T-cell (primary cell): Measurements from ENCODE around the gene BRIP1. TPM values are rescaled to one million over a fixed set of nuclear protein-coding genes. Genes with fewer than 3 reads are reported as not detected.
"Not testable (repeated sequence)": the region's sequence is repeated elsewhere in the genome, so short reads cannot be mapped to it uniquely, and the experiment has no call there.

Experiments used
- ATAC-seq, 4 experiments: fragments of 200-7000 bp in 3 of 4; fragments of 150-1000 bp in 1 of 4; cut with Tn5 transposase; replicated peaks in 1 of 4; 1 replicate in 3 of 4; 2 replicates in 1 of 4; pipeline ENCODE4 v1.10.0; 2021; ENCODE audit warnings: moderate library complexity in 3 of 4, mild to moderate bottlenecking in 2 of 4, moderate number of reproducible peaks in 1 of 4
- CTCF ChIA-PET, 2 donors: fragments of 300-600 bp; sonication (Branson Sonifier 250); formaldehyde crosslinking; loops; one replicate each; lab custom pipeline; 2022; ENCODE audit warnings: antibody characterized with exemption in 2 of 2; lab: Charles Lee
- POLR2A ChIA-PET, 2 donors: fragments of 300-600 bp; sonication (Branson Sonifier 250); formaldehyde crosslinking; loops; one replicate each; lab custom pipeline; 2022; ENCODE audit warnings: antibody characterized with exemption in 2 of 2; lab: Charles Lee
- DNase-seq, 35 experiments: peaks; one replicate each; pipeline versions ENCODE4 v3.0.0 to v3.0.0-alpha.2; 2013 to 2023
- H3K27ac ChIP-seq: one replicate; pipeline ENCODE4 v1.5.1; 2013; ENCODE audit warnings: low read length
- H3K27me3 ChIP-seq, 2 experiments: replicated peaks in 1 of 2; 1 replicate in 1 of 2; 2 replicates in 1 of 2; pipeline versions ENCODE4 v1.6.1 to v1.7.0; 2013; ENCODE audit warnings: low read length in 1 of 2, mixed read lengths in 1 of 2; ENCODE audit not compliant: control insufficient read depth in 2 of 2, insufficient read depth in 2 of 2; ENCODE audit errors: extremely low read depth in 1 of 2
- H3K36me3 ChIP-seq, 2 donors: 1 replicate in 1 of 2; 2 replicates in 1 of 2; pipeline versions ENCODE4 v1.6.1 to v1.7.0; 2013; ENCODE audit warnings: low read length in 1 of 2; ENCODE audit not compliant: control insufficient read depth in 2 of 2, insufficient read depth in 1 of 2; ENCODE audit errors: extremely low read depth in 1 of 2
- H3K4me1 ChIP-seq, 2 experiments: 1 replicate in 1 of 2; 2 replicates in 1 of 2; pipeline versions ENCODE4 v1.6.1 to v1.7.0; 2013; ENCODE audit warnings: low read length in 2 of 2, mixed read lengths in 1 of 2; ENCODE audit not compliant: insufficient read depth in 2 of 2, control insufficient read depth in 1 of 2; ENCODE audit errors: extremely low read depth in 1 of 2
- H3K4me3 ChIP-seq, 2 donors: 1 replicate in 1 of 2; 2 replicates in 1 of 2; pipeline versions ENCODE4 v1.5.1 to v1.7.0; 2013; ENCODE audit warnings: mild to moderate bottlenecking in 2 of 2, low read length in 1 of 2, moderate library complexity in 1 of 2; ENCODE audit not compliant: control insufficient read depth in 1 of 2; ENCODE audit errors: extremely low read depth in 1 of 2
- H3K9me3 ChIP-seq: 2 replicates; pipeline ENCODE4 v1.7.0; 2013
- H3K27ac Mint-ChIP-seq, 2 donors: one replicate each; pipeline ENCODE4 v1.8.0; 2020 to 2021; ENCODE audit warnings: mild to moderate bottlenecking in 2 of 2, mixed read lengths in 2 of 2
- H3K27me3 Mint-ChIP-seq, 2 donors: one replicate each; pipeline ENCODE4 v1.8.0; 2021 to 2022; ENCODE audit warnings: mixed read lengths in 2 of 2
- H3K36me3 Mint-ChIP-seq: one replicate; pipeline ENCODE4 v1.8.0; 2021; ENCODE audit warnings: mixed read lengths
- H3K4me1 Mint-ChIP-seq, 3 donors: one replicate each; pipeline ENCODE4 v1.8.0; 2020 to 2022; ENCODE audit warnings: mixed read lengths in 3 of 3, mild to moderate bottlenecking in 1 of 3
- H3K4me3 Mint-ChIP-seq, 3 donors: one replicate each; pipeline ENCODE4 v1.8.0; 2020 to 2022; ENCODE audit warnings: mild to moderate bottlenecking in 3 of 3, mixed read lengths in 3 of 3, moderate library complexity in 3 of 3
- H3K9me3 Mint-ChIP-seq, 3 donors: one replicate each; pipeline ENCODE4 v1.8.0; 2020 to 2022; ENCODE audit warnings: mixed read lengths in 3 of 3
- WGBS: methylation state at CpG from one replicate; pipeline ENCODE4 v1.1.5; 2013; ENCODE audit warnings: missing lambda C conversion rate; ENCODE audit not compliant: insufficient coverage; 5-methylcytosine and 5-hydroxymethylcytosine counted together
- total RNA-seq, 35 experiments: library from RNA in 6 of 35; stranded (reverse) in 6 of 35; fragments of 120-200 nt in 1 of 35; gene quantifications; one replicate each; pipeline versions ENCODE4 v1.2.1 to v1.2.4 and lab custom pipeline; 2013 to 2026

Gene BRIP1
- total RNA-seq, 5 donors from 2014 or later (not counting 1 experiment from before 2014, with no cell fraction given) = 1.4 to 3.5 (median 1.7) TPM

DNA sequence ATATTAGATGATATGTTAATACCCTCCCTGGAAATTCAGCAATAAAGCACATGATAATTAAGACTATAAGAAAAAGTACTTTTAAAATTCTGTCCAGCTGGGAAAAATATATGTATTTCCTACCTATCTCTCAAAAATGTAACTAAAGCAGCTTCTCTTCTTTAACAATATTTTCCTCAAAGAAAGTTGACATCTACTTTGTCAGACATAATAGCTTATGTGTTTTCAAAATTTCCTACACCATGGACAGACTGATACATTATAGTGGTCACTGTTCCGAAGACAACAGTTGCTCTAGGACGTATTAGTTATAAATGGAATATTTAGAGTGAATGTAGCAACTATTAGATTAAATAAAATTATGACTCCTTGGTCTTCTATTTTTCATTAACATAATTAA lies 140.9 kb downstream of the BRIP1 start:
- H3K4me1 Mint-ChIP-seq = no peaks in the 10 kb centered on the region
- no peaks in the 10 kb centered on the region for H3K36me3 ChIP-seq
- H3K27ac ChIP-seq = no peak overlapping the region
- no peaks in the 10 kb centered on the region for H3K9me3 ChIP-seq
- H3K4me1 ChIP-seq = no peaks in the 10 kb centered on the region
- H3K27me3 Mint-ChIP-seq = no peaks in the 10 kb centered on the region
- H3K27ac Mint-ChIP-seq = no peak overlapping the region
- H3K4me3 ChIP-seq = no peak overlapping the region
- ATAC-seq (no peak), DNase-seq (no peak)
- peaks cover 12 to 17% (median 13%) of the 10 kb centered on the region in 3 donors for H3K9me3 Mint-ChIP-seq
- POLR2A ChIA-PET = no interaction called here
- WGBS = no CpG with 5 or more reads among the region's 2 CpGs
- H3K27me3 ChIP-seq = no peaks in the 10 kb centered on the region
- CTCF ChIA-PET = no interaction called here
- H3K4me3 Mint-ChIP-seq = no peak overlapping the region
- H3K36me3 Mint-ChIP-seq = peaks cover 9% of the 10 kb centered on the region

DNA sequence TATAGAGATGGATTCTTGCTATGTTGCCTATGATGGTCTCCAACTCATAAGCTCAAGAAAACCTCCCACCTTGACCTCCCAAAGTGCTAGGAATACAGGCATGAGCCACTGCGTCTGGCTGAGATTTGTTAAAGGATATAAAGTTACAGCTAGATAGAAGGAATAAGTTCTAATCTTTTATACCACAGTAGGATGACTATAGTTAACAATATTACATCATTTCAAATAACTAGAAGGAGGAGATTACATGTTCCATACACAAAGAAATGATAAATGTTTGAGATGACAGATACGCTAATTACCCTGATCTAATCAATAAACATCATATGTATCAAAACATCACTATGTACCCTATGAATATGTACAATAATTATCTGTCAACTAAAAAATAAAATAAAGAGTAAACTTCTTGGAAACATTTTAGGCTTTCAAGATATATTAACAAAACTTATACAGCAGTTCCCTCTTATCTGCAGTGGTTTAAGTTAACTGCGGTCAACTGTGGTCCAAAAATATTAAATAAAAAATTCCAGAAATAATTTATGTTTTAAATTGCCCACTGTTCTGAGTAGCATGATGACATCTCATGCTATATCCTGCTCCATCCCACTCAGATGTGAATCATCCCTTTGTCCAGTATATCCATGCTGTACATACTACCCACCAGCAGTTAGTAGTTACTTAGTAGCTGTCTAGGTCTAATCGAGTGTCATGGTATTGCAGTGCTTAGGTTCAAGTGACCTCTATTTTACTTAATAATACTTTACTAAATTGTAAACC lies 143.1 kb downstream of the BRIP1 start:
- Mint-ChIP-seq H3K9me3 (peaks cover 17 to 30% (median 19%) of the 10 kb centered on the region in 3 donors), H3K36me3 (peaks cover 10% of the 10 kb centered on the region), H3K4me3 (no peak overlapping the region), H3K27me3 (no peaks in the 10 kb centered on the region), H3K4me1 (no peaks in the 10 kb centered on the region), H3K27ac (no peak overlapping the region)
- H3K4me1 ChIP-seq = no peaks in the 10 kb centered on the region
- no peaks in the 10 kb centered on the region for H3K9me3 ChIP-seq
- CTCF ChIA-PET = no interaction called here
- POLR2A ChIA-PET = interaction anchor here in 1 of 2 donors (0.6 kb wide), 1 partner anchor 255 kb away, joined by 4 read pairs; no protein-coding TSS in a partner anchor
- no CpG with 5 or more reads among the region's 4 CpGs for WGBS
- H3K4me3 ChIP-seq = no peak overlapping the region
- no peaks in the 10 kb centered on the region for H3K36me3 ChIP-seq
- H3K27ac ChIP-seq = no peak overlapping the region
- H3K27me3 ChIP-seq = no peaks in the 10 kb centered on the region
- no peak for ATAC-seq
- DNase-seq = no peak

DNA sequence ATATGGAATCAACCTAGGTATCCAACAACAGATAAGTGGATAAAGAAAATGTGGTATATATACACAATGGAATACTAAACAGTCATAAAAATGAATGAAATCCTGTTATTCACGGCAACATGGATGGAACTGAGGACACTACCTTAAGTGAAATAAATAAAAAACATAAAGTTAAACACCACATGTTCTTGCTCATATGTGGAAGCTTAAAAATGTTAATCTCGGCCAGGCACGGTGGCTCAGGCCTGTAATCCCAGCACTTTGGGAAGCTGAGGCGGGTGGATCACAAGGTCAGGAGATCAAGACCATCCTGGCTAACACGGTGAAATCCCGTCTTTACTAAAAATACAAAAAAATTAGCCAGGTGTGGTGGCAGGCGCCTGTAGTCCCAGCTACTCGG lies 144.1 kb downstream of the BRIP1 start:
- H3K36me3 Mint-ChIP-seq = peaks cover 10% of the 10 kb centered on the region

DNA sequence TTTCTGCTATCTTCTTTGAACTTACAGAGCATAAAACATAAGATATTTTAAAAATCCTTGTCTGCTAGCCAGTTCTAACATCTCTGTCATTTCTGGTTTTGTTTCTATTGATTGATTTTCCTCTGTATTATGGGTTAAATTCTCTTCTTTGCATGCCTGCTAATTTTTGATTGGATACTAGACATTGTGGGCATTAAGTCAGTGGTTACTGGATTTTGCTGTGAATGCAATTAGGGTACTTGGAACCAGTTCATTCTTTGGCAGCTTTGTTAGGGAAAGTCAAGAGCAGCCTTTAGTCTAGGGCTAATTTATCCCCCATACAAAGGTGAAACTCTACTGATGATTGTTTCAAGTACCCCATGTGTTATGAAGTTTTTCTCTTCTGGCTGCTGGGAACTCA lies 145.3 kb downstream of the BRIP1 start:
- Histone ChIP-seq H3K9me3 (no peaks in the 10 kb centered on the region), H3K27me3 (no peaks in the 10 kb centered on the region), H3K4me3 (no peak overlapping the region), H3K4me1 (no peaks in the 10 kb centered on the region), H3K36me3 (no peaks in the 10 kb centered on the region), H3K27ac (no peak overlapping the region)
- Mint-ChIP-seq H3K36me3 (peaks cover 12% of the 10 kb centered on the region), H3K27me3 (no peaks in the 10 kb centered on the region), H3K27ac (no peak overlapping the region), H3K9me3 (peaks cover 17 to 30% (median 19%) of the 10 kb centered on the region in 3 donors), H3K4me1 (no peaks in the 10 kb centered on the region), H3K4me3 (no peak overlapping the region)
- ChIA-PET CTCF (no interaction called here), POLR2A (interaction anchor here in 1 of 2 donors (0.5 kb wide), 1 partner anchor 869 kb away, joined by 4 read pairs; no protein-coding TSS in a partner anchor)
- ATAC-seq (no peak), DNase-seq (no peak)

More for the DNA sequence above, 144.1 kb downstream of the BRIP1 start:
- H3K27me3 ChIP-seq, H3K9me3 ChIP-seq, H3K4me1 ChIP-seq, H3K4me3 ChIP-seq, H3K27ac Mint-ChIP-seq, ATAC-seq, H3K4me3 Mint-ChIP-seq, H3K27me3 Mint-ChIP-seq, H3K36me3 ChIP-seq, H3K27ac ChIP-seq, DNase-seq, POLR2A ChIA-PET, H3K4me1 Mint-ChIP-seq: not testable (repeated sequence)
- H3K9me3 Mint-ChIP-seq = peaks cover 17 to 30% (median 19%) of the 10 kb centered on the region in 3 donors
- CTCF ChIA-PET = interaction anchor here in 1 of 2 donors (0.5 kb wide), 1 partner anchor 23 kb away, joined by 4 read pairs; no protein-coding TSS in a partner anchor
- whole genome bisulfite sequencing = 100% methylated on average over 2 of the region's 8 CpGs

DNA sequence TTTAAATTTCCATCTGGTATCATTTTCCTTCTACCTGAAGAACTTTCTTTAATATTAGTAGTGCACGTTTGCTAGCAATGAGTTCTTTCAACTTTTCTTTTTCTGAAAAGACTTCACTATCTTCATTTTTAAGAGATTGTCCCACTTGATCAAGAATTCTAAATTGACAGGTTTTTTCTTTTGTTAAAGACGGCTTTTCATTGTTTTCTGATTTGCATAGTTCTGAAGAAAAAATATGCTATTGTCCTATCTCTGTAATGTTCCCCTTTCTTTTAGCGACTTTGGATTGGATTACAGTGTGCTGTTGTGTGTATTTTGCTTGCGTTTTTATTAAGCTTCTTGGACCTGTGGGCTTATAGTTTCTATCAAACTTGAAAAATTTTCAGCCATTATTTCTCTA lies 146.0 kb downstream of the BRIP1 start:
- H3K27ac Mint-ChIP-seq = no peak overlapping the region
- CTCF ChIA-PET = no interaction called here
- no peak overlapping the region for H3K4me3 ChIP-seq
- H3K27me3 ChIP-seq = no peaks in the 10 kb centered on the region
- H3K4me1 ChIP-seq = no peaks in the 10 kb centered on the region
- H3K36me3 Mint-ChIP-seq = peaks cover 11% of the 10 kb centered on the region
- H3K4me3 Mint-ChIP-seq = no peak overlapping the region
- POLR2A ChIA-PET = interaction anchor here in 1 of 2 donors (0.5 kb wide), 1 partner anchor 868 kb away, joined by 4 read pairs; no protein-coding TSS in a partner anchor
- no peak overlapping the region for H3K27ac ChIP-seq
- H3K9me3 Mint-ChIP-seq = peaks cover 17 to 30% (median 19%) of the 10 kb centered on the region in 3 donors
- ATAC-seq (no peak), DNase-seq (no peak)
- no peaks in the 10 kb centered on the region for H3K4me1 Mint-ChIP-seq
- no CpG with 5 or more reads among the region's 4 CpGs for WGBS
- no peaks in the 10 kb centered on the region for H3K36me3 ChIP-seq
- no peaks in the 10 kb centered on the region for H3K27me3 Mint-ChIP-seq
- no peaks in the 10 kb centered on the region for H3K9me3 ChIP-seq

DNA sequence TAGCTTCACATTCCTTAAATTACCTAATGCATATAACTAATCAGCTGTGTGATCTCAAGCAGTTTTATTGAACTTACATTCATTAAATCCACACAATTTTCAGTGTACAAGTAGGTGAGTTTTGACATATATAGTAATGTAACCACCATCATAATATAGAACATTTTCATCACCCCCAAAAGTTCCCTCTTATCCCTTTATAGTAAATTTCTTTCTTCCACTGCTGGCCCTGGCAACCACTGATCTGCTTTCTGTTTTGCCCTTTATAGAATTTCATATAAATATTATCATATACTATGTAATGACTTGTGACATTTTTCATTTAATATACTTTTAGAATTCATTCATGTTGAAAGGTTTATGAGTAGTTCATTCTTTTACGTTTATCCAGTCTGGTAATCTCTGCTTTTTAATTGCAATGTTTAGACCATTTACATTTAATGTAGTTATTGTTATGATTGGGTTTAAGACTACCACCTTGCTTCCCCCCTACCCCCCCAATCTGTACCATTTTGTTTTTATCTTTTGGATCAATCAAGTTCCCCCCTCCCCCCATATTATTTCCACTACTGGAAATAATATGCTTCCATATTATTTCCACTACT lies 147.0 kb downstream of the BRIP1 start:
- Histone ChIP-seq H3K27ac (no peak overlapping the region), H3K4me3 (no peak overlapping the region), H3K4me1 (no peaks in the 10 kb centered on the region), H3K9me3 (no peaks in the 10 kb centered on the region), H3K36me3 (no peaks in the 10 kb centered on the region), H3K27me3 (no peaks in the 10 kb centered on the region)
- ChIA-PET POLR2A (no interaction called here), CTCF (interaction anchor here in 1 of 2 donors (0.6 kb wide), 1 partner anchor 12 kb away, joined by 3 read pairs; no protein-coding TSS in a partner anchor)
- Mint-ChIP-seq H3K9me3 (peaks cover 17 to 30% (median 19%) of the 10 kb centered on the region in 3 donors), H3K4me3 (no peak overlapping the region), H3K27ac (no peak overlapping the region), H3K36me3 (peaks cover 11% of the 10 kb centered on the region), H3K27me3 (no peaks in the 10 kb centered on the region), H3K4me1 (no peaks in the 10 kb centered on the region)
- WGBS = no CpG with 5 or more reads among the region's 1 CpG
- ATAC-seq (no peak), DNase-seq (no peak)
